ENCODE results near the gene GABRA4. TPM values are rescaled to one million over a fixed set of nuclear protein-coding genes. Genes with fewer than 3 reads are reported as not detected.

Gene GABRA4
- total RNA-seq, 1 experiment from 2014 or later: not detected

GRCh38 chr4:46953564-46953963 is 39.8 kb downstream of the GABRA4 start:
- Histone ChIP-seq H3K36me3 (ENCODE audit: insufficient read depth, low read length) (no peaks in the 10 kb centered on the region), H3K79me2 (ENCODE audit: low read length) (no peaks in the 10 kb centered on the region), H3K9me3 (ENCODE audit: low read length) (no peaks in the 10 kb centered on the region), H3K27ac (ENCODE audit: low read length) (no peak overlapping the region), H3K4me3 (ENCODE audit: low read length) (no peak overlapping the region), H3K4me1 (ENCODE audit: low read length) (no peaks in the 10 kb centered on the region), H3K9ac (ENCODE audit: low read length) (no peak overlapping the region), H2AFZ (ENCODE audit: low read length) (no peak overlapping the region), H4K20me1 (ENCODE audit: insufficient read depth, low read depth, low read length) (no peaks in the 10 kb centered on the region), H3K9me2 (replicated peaks; ENCODE audit: insufficient read depth, low read length) (no peaks in the 10 kb centered on the region), H3K27me3 (ENCODE audit: low read length) (no peaks in the 10 kb centered on the region; the same call in 1 of the 2 replicates), H3K4me2 (ENCODE audit: low read depth, low read length, poor library complexity, severe bottlenecking) (no peak overlapping the region)
- DNase-seq: no peak

- Histone ChIP-seq H3K4me3 (ENCODE audit: low read length) (no peak overlapping the region), H3K27me3 (ENCODE audit: low read length) (no peaks in the 10 kb centered on the region; the same call in 1 of the 2 replicates), H3K36me3 (ENCODE audit: insufficient read depth, low read length) (no peaks in the 10 kb centered on the region), H3K27ac (ENCODE audit: low read length) (no peak overlapping the region), H3K9ac (ENCODE audit: low read length) (no peak overlapping the region), H4K20me1 (ENCODE audit: insufficient read depth, low read depth, low read length) (no peaks in the 10 kb centered on the region), H2AFZ (ENCODE audit: low read length) (no peak overlapping the region), H3K4me2 (ENCODE audit: low read depth, low read length, poor library complexity, severe bottlenecking) (no peak overlapping the region), H3K4me1 (ENCODE audit: low read length) (no peaks in the 10 kb centered on the region), H3K9me2 (replicated peaks; ENCODE audit: insufficient read depth, low read length) (no peaks in the 10 kb centered on the region), H3K9me3 (ENCODE audit: low read length) (no peaks in the 10 kb centered on the region), H3K79me2 (ENCODE audit: low read length) (no peaks in the 10 kb centered on the region)
- no peak for DNase-seq
Observed at GRCh38 chr4:46952451-46952850, 40.9 kb downstream of the GABRA4 start.

- H3K27ac ChIP-seq (ENCODE audit: low read length): no peak overlapping the region
- H3K4me1 ChIP-seq (ENCODE audit: low read length): no peaks in the 10 kb centered on the region
- H3K4me3 ChIP-seq (ENCODE audit: low read length): no peak overlapping the region
- no peak for DNase-seq
- H3K36me3 ChIP-seq (ENCODE audit: insufficient read depth, low read length): no peaks in the 10 kb centered on the region
- H3K9me2 ChIP-seq (replicated peaks; ENCODE audit: insufficient read depth, low read length): no peaks in the 10 kb centered on the region
- no peaks in the 10 kb centered on the region for H3K9me3 ChIP-seq (ENCODE audit: low read length)
- H3K9ac ChIP-seq (ENCODE audit: low read length): no peak overlapping the region
- H4K20me1 ChIP-seq (ENCODE audit: insufficient read depth, low read depth, low read length): no peaks in the 10 kb centered on the region
- H3K4me2 ChIP-seq (ENCODE audit: low read depth, low read length, poor library complexity, severe bottlenecking): no peak overlapping the region
- H2AFZ ChIP-seq (ENCODE audit: low read length): no peak overlapping the region
- no peaks in the 10 kb centered on the region for H3K79me2 ChIP-seq (ENCODE audit: low read length)
- H3K27me3 ChIP-seq (ENCODE audit: low read length): no peaks in the 10 kb centered on the region; the same call in 1 of the 2 replicates
Observed at GRCh38 chr4:46950826-46951225, 42.6 kb downstream of the GABRA4 start.

GRCh38 chr4:46949822-46950221 is 43.6 kb downstream of the GABRA4 start:
- Histone ChIP-seq H3K4me1 (ENCODE audit: low read length) (no peaks in the 10 kb centered on the region), H2AFZ (ENCODE audit: low read length) (no peak overlapping the region), H3K27me3 (ENCODE audit: low read length) (no peaks in the 10 kb centered on the region; the same call in 1 of the 2 replicates), H3K9ac (ENCODE audit: low read length) (no peak overlapping the region), H3K27ac (ENCODE audit: low read length) (no peak overlapping the region), H3K4me2 (ENCODE audit: low read depth, low read length, poor library complexity, severe bottlenecking) (no peak overlapping the region), H4K20me1 (ENCODE audit: insufficient read depth, low read depth, low read length) (no peaks in the 10 kb centered on the region), H3K79me2 (ENCODE audit: low read length) (no peaks in the 10 kb centered on the region), H3K9me2 (replicated peaks; ENCODE audit: insufficient read depth, low read length) (no peaks in the 10 kb centered on the region), H3K4me3 (ENCODE audit: low read length) (no peak overlapping the region), H3K36me3 (ENCODE audit: insufficient read depth, low read length) (no peaks in the 10 kb centered on the region), H3K9me3 (ENCODE audit: low read length) (no peaks in the 10 kb centered on the region)
- no peak for DNase-seq

GRCh38 chr4:46947541-46947940 is 45.8 kb downstream of the GABRA4 start:
- Histone ChIP-seq H2AFZ (ENCODE audit: low read length) (no peak overlapping the region), H3K9me3 (ENCODE audit: low read length) (no peaks in the 10 kb centered on the region), H3K27me3 (ENCODE audit: low read length) (no peaks in the 10 kb centered on the region), H3K36me3 (ENCODE audit: insufficient read depth, low read length) (no peaks in the 10 kb centered on the region), H3K9ac (ENCODE audit: low read length) (no peak overlapping the region), H3K4me3 (ENCODE audit: low read length) (no peak overlapping the region), H3K27ac (ENCODE audit: low read length) (no peak overlapping the region), H3K4me1 (ENCODE audit: low read length) (no peaks in the 10 kb centered on the region), H3K4me2 (ENCODE audit: low read depth, low read length, poor library complexity, severe bottlenecking) (no peak overlapping the region), H3K79me2 (ENCODE audit: low read length) (no peaks in the 10 kb centered on the region), H4K20me1 (ENCODE audit: insufficient read depth, low read depth, low read length) (no peaks in the 10 kb centered on the region), H3K9me2 (replicated peaks; ENCODE audit: insufficient read depth, low read length) (no peaks in the 10 kb centered on the region)
- no peak for DNase-seq

GRCh38 chr4:46946919-46947536 is 46.4 kb downstream of the GABRA4 start:
- Histone ChIP-seq H3K27ac (ENCODE audit: low read length) (no peak overlapping the region), H3K9ac (ENCODE audit: low read length) (no peak overlapping the region), H3K9me3 (ENCODE audit: low read length) (no peaks in the 10 kb centered on the region), H3K4me1 (ENCODE audit: low read length) (no peaks in the 10 kb centered on the region), H4K20me1 (ENCODE audit: insufficient read depth, low read depth, low read length) (no peaks in the 10 kb centered on the region), H3K79me2 (ENCODE audit: low read length) (no peaks in the 10 kb centered on the region), H3K9me2 (replicated peaks; ENCODE audit: insufficient read depth, low read length) (no peaks in the 10 kb centered on the region), H3K36me3 (ENCODE audit: insufficient read depth, low read length) (no peaks in the 10 kb centered on the region), H2AFZ (ENCODE audit: low read length) (no peak overlapping the region), H3K27me3 (ENCODE audit: low read length) (no peaks in the 10 kb centered on the region), H3K4me2 (ENCODE audit: low read depth, low read length, poor library complexity, severe bottlenecking) (no peak overlapping the region), H3K4me3 (ENCODE audit: low read length) (no peak overlapping the region)
- no peak for DNase-seq

- Histone ChIP-seq H3K27ac (ENCODE audit: low read length) (no peak overlapping the region), H3K79me2 (ENCODE audit: low read length) (no peaks in the 10 kb centered on the region), H3K36me3 (ENCODE audit: insufficient read depth, low read length) (no peaks in the 10 kb centered on the region), H3K27me3 (ENCODE audit: low read length) (no peaks in the 10 kb centered on the region), H3K4me1 (ENCODE audit: low read length) (no peaks in the 10 kb centered on the region), H3K4me2 (ENCODE audit: low read depth, low read length, poor library complexity, severe bottlenecking) (no peak overlapping the region), H3K9ac (ENCODE audit: low read length) (no peak overlapping the region), H2AFZ (ENCODE audit: low read length) (no peak overlapping the region), H4K20me1 (ENCODE audit: insufficient read depth, low read depth, low read length) (no peaks in the 10 kb centered on the region), H3K9me2 (replicated peaks; ENCODE audit: insufficient read depth, low read length) (no peaks in the 10 kb centered on the region), H3K9me3 (ENCODE audit: low read length) (no peaks in the 10 kb centered on the region), H3K4me3 (ENCODE audit: low read length) (no peak overlapping the region)
- no peak for DNase-seq
Observed at GRCh38 chr4:46945062-46945461, 48.3 kb downstream of the GABRA4 start.

GRCh38 chr4:46944345-46944744 is 49.0 kb downstream of the GABRA4 start:
- Histone ChIP-seq H3K9ac (ENCODE audit: low read length) (no peak overlapping the region), H3K4me3 (ENCODE audit: low read length) (no peak overlapping the region), H3K27ac (ENCODE audit: low read length) (no peak overlapping the region), H3K4me2 (ENCODE audit: low read depth, low read length, poor library complexity, severe bottlenecking) (no peak overlapping the region), H3K9me3 (ENCODE audit: low read length) (no peaks in the 10 kb centered on the region), H3K4me1 (ENCODE audit: low read length) (no peaks in the 10 kb centered on the region), H4K20me1 (ENCODE audit: insufficient read depth, low read depth, low read length) (no peaks in the 10 kb centered on the region), H2AFZ (ENCODE audit: low read length) (no peak overlapping the region), H3K79me2 (ENCODE audit: low read length) (no peaks in the 10 kb centered on the region), H3K27me3 (ENCODE audit: low read length) (no peaks in the 10 kb centered on the region), H3K9me2 (replicated peaks; ENCODE audit: insufficient read depth, low read length) (no peaks in the 10 kb centered on the region), H3K36me3 (ENCODE audit: insufficient read depth, low read length) (no peaks in the 10 kb centered on the region)
- no peak for DNase-seq
